NOMO-1 treated with dmso at 0.1 percent for 144 hours (cell line): ENCODE data around the gene NHLH2.
A peak's percentile ranks its signal among the peaks of the same experiment; 100 is the strongest.

Source experiments
- DNase-seq: peaks from one replicate; lab custom pipeline; 2025; ENCODE audit not compliant: unreplicated experiment; lab: John Stamatoyannopoulos, UW

Gene NHLH2

DNA sequence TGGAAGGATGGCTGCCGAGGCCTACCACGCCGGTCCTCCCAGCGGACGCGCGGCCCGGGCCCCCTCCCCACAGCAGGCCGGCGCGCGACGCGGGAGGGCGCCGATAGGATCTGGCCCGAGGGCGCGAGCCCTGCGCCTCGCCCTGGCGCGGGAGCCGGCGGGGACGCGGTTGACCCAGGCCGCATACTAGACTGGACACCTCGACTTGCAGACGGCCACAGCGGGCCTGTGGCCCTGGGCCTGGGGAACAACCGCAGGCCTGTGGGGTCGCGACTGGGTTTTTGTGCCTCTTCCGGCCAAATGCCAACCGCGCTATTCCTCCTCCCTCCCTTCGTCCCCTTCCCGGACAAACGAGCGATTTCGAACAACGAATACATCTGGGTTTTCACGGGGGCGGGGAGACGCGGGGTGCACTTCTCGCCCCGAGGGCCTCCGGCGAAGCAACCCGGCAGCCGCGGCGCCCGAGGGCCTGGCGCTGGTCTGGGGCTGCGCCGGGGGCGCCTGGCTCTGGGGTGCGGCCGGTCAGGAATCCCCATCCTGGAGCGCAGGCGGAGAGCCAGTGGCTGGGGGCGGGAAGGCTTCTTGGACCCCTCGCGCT lies 2.4 kb downstream of the NHLH2 start:
- DNase-seq = no peak

GRCh38 chr1:115837740-115838421 lies 3.0 kb downstream of the NHLH2 start:
- no peak for DNase-seq

DNA sequence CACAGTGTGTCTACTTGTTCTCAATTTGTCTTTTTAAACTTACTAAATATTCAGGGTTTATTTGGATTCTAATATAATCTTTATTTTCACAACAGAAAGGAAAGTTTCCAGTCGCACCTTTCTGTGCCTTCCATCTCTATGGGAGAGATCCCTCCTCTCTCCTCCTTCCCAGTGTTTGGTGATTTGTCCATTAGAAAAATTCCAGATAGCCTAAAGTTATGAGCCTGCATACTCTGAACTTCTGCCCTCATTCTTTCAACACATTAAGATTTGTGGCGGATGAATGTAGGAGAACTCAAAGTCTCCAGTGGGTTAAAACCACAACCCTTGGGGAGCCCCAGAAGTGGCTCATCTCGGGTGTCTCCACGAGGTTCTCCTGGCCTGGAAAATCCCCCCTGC lies 3.6 kb downstream of the NHLH2 start:
- DNase-seq = no peak

GRCh38 chr1:115833856-115834255 lies 7.1 kb downstream of the NHLH2 start:
- no peak for DNase-seq

GRCh38 chr1:115832651-115833050 lies 8.3 kb downstream of the NHLH2 start:
- peak; percentile 54 for DNase-seq

GRCh38 chr1:115830963-115831362 lies 10.0 kb downstream of the NHLH2 start:
- peak; percentile 17 for DNase-seq

GRCh38 chr1:115829947-115830346 lies 11.0 kb downstream of the NHLH2 start:
- no peak for DNase-seq

DNA sequence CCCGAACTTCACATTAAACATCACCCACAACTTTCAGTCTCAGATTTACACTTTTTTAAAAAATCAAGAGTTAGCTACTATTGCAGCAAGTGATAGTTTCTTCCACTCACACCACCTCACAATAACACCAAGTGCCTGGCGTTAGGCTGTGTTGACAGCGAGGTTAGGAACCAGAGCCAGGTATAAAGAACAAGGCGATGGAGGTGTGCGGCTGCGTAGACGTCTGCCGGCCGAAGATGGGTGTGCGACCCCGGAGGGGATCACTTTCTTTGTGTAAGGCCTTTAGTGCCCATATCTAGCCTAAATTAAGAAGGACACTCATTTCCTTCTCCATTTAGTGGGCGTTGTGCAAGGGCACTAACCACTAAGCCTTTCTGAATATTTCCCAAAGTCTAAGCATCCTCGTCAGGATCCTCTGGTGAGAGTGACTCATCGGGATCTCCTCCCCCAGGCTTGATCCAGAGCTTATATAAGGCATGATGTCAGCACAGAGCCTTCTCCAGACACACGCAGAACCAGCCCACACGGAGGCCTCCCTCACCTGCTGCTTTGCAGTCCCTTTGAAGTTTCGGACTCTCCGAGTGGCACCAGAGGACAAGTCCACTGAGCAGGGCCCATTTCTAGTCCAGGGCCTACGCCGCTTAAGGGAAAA lies 11.8 kb downstream of the NHLH2 start:
- no peak for DNase-seq

GRCh38 chr1:115828101-115829022 lies 12.6 kb downstream of the NHLH2 start:
- no peak for DNase-seq

DNA sequence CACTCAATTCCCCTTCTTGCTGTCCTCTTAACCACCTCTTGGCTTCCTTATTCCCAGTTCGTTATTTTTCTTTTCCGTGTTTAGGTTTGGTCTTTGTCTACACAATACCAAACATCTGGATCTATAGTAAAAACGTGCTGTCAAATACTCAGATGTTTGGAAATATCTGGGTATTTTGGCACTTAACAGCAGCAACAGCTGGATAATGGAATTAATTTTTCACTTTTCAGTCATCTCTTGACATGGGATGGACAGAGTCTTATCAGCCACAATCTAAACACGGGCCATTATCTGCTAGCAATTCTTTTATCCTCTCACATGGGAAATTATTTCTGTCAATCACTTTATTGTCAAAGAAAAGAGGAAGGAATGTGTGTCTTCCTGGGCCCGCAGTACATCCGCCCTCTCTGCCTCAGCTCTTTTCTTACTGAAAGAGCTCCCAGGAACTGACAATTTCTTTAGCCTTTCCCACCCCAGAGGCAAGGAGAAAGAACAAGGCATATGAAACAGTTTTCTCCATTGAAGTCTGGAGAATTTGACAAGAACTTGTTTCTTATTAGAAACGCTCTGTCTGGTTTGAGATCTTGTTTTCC lies 13.4 kb downstream of the NHLH2 start:
- DNase-seq = no peak

DNA sequence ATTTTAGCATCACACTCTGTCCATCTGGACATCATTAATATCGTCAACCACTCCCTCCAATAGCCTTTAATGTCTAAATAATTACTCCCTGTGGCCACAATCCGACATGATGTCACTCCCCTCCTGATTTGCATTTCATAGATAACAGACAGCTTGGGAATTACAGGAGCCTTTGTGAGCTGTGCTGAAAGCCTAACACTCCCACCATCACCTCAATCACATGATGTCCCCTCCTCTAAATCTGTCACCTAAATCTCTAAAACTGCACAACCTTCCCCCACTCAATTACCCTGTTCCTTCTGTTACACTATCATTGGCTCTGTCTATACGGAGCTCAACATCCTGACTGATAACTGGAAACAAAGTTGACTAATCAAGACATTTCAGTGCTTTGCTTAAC lies 14.3 kb downstream of the NHLH2 start:
- DNase-seq = no peak

DNA sequence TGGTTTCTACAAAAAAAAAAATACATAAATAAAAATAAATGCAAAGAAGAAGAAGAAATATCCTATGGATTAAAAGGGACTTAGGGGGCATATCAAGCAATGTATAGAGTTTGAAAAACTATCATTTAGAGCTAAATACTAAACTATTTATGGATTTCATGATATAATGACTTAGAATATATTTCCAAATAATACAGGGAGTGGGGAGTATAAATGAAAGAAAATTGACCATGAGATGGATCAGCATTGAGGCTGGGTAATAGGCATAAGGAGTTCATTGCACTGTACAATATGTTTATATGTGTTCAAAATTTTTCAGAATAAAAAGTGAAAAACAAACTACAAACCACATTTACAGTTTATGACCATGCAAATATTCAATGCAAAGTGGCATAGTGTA lies 18.8 kb downstream of the NHLH2 start:
- no peak for DNase-seq

- no peak for DNase-seq
Observed at GRCh38 chr1:115815694-115816093, 25.2 kb downstream of the NHLH2 start.

DNA sequence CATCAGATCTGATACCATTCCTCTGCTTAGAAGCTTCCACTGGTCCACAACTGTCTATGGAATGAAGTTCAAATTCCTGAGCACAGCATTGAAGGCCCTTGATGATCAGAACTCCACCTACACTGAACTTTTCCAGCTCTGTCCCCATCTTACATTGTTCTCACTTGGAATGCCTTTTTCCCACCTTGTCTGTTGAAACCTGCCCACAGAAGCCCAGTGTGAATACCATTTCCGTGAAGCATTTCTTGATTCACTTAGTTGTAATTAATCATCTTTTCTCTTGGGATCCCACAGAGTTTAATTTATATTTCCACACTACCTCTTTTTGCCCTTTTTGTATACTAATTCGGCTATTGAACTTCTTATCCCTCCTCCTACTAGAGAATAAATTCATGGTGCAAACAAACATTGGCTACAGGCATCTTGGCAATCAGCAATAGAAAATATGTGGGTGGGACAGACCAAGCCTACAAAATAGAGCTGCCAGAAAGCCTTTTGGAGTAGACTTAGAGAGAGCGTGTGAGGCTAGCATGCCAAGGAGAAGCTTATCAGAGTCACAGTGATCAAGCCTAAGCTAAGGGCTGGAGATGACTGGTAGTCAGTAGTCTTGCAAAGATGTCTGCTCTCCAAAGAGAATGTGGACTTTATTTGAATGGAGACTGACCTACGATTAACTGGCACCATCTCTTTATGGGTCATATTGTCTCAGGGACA lies 26.1 kb downstream of the NHLH2 start:
- no peak for DNase-seq

DNA sequence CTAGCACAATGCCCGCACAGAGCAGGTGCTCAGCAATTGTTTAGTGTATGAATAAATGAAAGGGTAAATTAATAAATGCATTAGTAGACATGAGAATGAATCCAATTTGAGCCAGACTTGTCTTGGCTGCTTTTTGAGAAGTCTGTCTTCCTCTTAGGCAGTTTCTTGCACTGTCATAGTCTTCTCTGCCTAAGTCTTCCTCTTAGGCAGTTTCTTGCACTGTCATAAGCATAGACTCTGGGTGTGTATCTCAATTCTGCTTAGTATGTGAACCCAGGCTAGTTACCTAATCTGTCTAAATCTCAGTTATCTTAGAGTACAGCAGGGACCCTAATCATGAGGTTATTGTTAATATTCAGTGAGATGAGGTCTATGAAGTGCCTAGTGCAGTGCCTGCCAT lies 27.2 kb downstream of the NHLH2 start:
- peak; percentile 24 for DNase-seq

DNA sequence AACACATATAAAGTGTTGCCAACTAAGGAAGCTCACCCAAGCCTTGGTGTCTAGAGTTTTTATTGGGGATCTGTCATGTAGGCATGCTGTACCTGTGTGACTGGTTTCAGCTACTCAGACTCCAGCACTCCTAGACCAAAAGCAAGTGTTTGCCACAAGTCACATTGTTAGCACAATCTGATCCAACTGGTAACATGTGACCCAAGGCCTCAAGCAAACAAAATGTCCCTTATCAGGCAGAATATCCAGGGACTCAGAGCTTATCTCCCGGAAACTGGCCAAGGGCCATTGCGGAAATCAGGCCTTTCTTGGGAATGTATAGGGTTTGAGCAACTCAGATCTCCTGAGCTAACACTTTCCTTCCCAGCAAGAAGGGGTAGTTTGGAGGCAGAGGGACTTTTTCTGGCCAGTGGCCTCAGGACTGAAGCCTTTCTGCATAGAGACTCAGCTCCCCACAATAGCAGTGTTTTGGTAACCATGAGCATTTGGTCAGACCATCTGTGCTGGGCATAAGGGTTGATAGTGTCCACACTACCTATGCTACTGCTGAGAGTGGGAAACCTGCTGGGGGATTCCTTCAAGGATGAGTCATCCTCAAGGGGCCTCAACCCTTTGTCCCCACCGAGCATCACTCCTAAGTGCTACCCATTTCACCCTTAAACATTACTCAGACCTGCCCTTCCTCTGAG lies 29.6 kb downstream of the NHLH2 start:
- DNase-seq = no peak

DNA sequence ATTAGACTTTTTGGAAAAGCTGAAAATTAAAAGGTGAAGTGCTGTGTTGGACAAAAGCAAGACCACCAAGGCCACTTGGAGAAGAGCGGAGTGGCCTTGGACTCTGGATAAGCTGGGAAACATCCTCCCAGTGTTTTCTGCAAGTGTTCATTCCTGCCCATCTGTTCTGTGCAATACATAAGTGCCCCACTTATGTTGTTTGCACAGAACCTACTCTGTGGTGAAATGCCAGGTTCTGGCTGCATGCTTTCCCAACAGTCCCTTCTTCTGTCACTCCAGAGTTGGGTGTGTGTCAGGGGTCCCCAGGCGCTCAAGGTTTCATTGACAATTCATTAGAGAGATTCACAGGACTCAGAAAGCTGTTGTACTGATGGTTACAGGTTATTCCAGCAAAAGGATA lies 30.3 kb downstream of the NHLH2 start:
- no peak for DNase-seq

- no peak for DNase-seq
Observed at GRCh38 chr1:115809847-115810246, 31.1 kb downstream of the NHLH2 start.

DNA sequence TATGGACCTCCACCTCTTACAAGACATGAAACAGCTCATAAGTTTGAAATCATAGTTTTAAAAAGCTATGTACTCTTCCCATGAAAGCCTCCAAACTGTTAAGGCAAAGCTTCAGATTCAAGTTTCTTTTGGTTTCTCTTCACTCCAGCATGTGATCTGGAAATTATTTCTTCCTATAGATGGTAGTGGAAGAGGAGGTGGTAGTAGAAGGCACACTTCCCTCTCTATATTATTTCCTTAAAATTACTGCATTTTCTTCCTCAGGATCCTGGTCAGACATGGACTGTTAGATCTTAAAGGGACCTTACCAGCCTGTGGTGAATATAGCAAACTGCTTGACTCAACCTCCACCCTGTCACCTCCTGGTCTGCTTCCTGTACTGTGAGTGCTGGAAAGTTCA lies 31.9 kb downstream of the NHLH2 start:
- DNase-seq = no peak

DNA sequence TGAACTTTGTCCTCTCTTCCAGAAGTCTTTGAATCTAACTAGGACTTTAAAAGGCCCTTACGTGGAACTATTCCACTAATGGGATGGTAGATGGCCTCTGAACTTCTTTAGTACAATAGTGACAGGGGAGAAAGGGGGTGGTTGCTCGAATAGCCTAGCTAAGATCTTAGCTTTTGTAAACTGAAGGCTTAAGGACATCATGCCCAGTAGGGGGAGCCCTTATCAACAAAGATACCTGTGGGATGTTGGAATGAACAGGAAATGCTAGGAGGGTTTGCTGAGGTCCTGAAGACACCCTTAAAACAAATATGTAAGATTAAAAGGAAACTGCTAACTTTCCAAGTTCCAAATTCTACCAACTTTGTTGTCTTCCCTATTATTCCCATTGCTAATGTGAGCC lies 33.2 kb downstream of the NHLH2 start:
- peak; percentile 38 for DNase-seq
